ENCODE data around the gene TUT4.

TUT4 gene

GRCh38 chr1:52502789-52503188 lies 50.1 kb downstream of the TUT4 start:
- Histone ChIP-seq H3K4me2 (ENCODE audit: low read length) (no peak overlapping the region), H3K9me3 (replicated peaks; ENCODE audit: low read length) (no peaks in the 10 kb centered on the region), H3K4me3 (ENCODE audit: low read length) (no peak overlapping the region), H3K4me1 (ENCODE audit: control insufficient read depth, insufficient read depth, low read length) (no peaks in the 10 kb centered on the region), H3K36me3 (ENCODE audit: insufficient read depth, low read length) (no peaks in the 10 kb centered on the region), H3K27me3 (ENCODE audit: control insufficient read depth, insufficient read depth, low read length) (no peaks in the 10 kb centered on the region), H3K9ac (ENCODE audit: low read depth, low read length) (no peak overlapping the region)

DNA sequence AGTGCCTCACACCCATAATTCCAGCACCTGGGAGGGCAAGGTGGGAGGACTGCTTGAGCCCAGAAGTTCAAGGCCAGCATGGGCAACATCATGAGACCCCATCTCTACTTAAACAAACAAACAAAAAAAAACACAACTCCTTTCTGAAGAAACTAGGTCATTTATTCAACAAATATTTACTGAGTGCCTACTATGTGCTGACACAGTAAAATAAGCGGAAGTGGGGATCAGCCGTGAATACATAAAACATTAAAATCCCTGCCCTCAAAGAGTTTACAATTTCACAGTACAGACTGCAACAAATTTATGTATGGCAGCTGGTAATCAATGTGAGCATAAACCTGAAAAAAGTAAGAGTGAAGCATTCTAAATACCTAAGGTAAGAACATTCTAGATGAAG lies 65.3 kb downstream of the TUT4 start:
- H3K4me2 ChIP-seq (ENCODE audit: low read length) = no peak overlapping the region
- no peaks in the 10 kb centered on the region for H3K27me3 ChIP-seq (ENCODE audit: control insufficient read depth, insufficient read depth, low read length)
- no peak overlapping the region for H3K9ac ChIP-seq (ENCODE audit: low read depth, low read length)
- H3K4me3 ChIP-seq (ENCODE audit: low read length) = no peak overlapping the region
- H3K36me3 ChIP-seq (ENCODE audit: insufficient read depth, low read length) = no peaks in the 10 kb centered on the region
- H3K4me1 ChIP-seq (ENCODE audit: control insufficient read depth, insufficient read depth, low read length) = no peaks in the 10 kb centered on the region
- H3K9me3 ChIP-seq (replicated peaks; ENCODE audit: low read length) = no peaks in the 10 kb centered on the region

DNA sequence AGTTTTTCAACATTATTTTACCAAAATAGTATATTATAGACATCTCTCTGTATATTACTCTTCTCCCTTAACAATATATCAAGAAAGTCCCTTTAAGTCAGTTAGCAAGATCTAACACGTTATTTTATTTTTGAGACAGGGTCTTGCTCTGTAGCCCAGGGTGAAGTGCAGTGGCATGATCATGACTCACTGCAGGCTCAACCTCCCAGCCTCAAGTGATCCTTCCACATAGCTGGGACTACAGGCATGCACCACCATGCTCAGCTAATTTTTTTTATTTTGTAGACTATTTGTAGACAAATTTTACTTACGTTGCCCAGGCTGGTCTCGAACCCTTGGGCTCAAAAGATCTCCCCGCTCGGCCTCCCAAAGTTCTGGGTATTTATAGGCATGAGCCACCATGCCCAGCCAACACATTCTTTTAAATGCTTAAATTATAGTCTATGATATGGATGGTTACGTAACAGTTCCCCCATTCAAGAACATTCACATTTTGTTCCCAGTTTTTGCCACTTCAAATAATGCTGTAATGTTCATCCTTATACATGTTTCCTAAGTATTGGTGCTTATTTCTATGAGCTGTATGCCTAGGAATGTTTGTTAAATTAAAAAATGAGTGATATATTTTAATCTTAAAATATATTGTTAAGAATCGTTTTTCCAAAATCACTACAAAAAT lies 70.4 kb downstream of the TUT4 start:
- H3K27me3 ChIP-seq (ENCODE audit: control insufficient read depth, insufficient read depth, low read length) = no peaks in the 10 kb centered on the region
- H3K4me2 ChIP-seq (ENCODE audit: low read length) = no peak overlapping the region
- H3K4me1 ChIP-seq (ENCODE audit: control insufficient read depth, insufficient read depth, low read length) = no peaks in the 10 kb centered on the region
- H3K36me3 ChIP-seq (ENCODE audit: insufficient read depth, low read length) = peaks cover 7% of the 10 kb centered on the region
- H3K4me3 ChIP-seq (ENCODE audit: low read length) = no peak overlapping the region
- no peaks in the 10 kb centered on the region for H3K9me3 ChIP-seq (replicated peaks; ENCODE audit: low read length)
- no peak overlapping the region for H3K9ac ChIP-seq (ENCODE audit: low read depth, low read length)

DNA sequence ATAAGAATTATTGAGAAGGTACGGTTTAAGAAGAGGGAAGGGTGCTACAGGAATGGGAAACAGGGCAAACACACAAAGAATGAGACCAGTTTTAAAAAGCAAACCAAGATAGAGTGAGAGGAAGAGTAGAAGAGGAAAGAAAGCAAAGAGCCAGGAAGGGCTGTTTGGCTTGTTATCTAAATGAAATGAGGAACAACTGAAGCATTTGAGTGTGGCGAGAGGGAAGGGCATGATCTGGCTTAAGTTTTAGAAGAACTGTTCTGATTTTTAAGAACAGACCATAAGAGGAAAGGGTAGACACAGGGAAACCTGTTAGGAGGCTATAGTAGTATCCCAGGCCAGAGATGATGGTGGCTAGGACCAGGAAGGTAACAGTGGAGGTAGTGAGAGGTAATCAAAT lies 73.8 kb downstream of the TUT4 start:
- no peak overlapping the region for H3K9ac ChIP-seq (ENCODE audit: low read depth, low read length)
- H3K27me3 ChIP-seq (ENCODE audit: control insufficient read depth, insufficient read depth, low read length) = no peaks in the 10 kb centered on the region
- no peaks in the 10 kb centered on the region for H3K9me3 ChIP-seq (replicated peaks; ENCODE audit: low read length)
- H3K4me3 ChIP-seq (ENCODE audit: low read length) = no peak overlapping the region
- peaks cover 16% of the 10 kb centered on the region for H3K36me3 ChIP-seq (ENCODE audit: insufficient read depth, low read length)
- H3K4me2 ChIP-seq (ENCODE audit: low read length) = no peak overlapping the region
- H3K4me1 ChIP-seq (ENCODE audit: control insufficient read depth, insufficient read depth, low read length) = no peaks in the 10 kb centered on the region

DNA sequence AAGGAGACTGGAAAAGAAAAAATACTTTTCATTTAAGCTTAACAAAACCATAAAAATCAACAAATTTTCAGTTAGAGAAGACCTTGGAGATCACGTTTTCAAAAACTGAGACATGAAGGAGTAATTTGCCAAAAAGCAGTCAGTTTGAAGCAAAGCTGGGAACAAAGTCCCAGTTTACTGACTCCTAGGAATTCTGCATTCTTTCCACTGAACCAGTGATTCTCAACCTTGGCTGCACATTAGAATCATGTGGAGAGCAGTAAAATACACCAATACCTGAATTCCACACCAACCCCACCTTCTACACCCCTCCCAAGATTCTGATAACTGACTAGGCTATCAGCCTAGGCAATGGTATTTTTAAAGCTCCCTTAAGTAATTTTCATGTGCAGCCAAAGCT lies 75.0 kb downstream of the TUT4 start:
- H3K4me1 ChIP-seq (ENCODE audit: control insufficient read depth, insufficient read depth, low read length) = no peaks in the 10 kb centered on the region
- no peaks in the 10 kb centered on the region for H3K27me3 ChIP-seq (ENCODE audit: control insufficient read depth, insufficient read depth, low read length)
- no peak overlapping the region for H3K4me3 ChIP-seq (ENCODE audit: low read length)
- peaks cover 16% of the 10 kb centered on the region for H3K36me3 ChIP-seq (ENCODE audit: insufficient read depth, low read length)
- H3K9me3 ChIP-seq (replicated peaks; ENCODE audit: low read length) = no peaks in the 10 kb centered on the region
- no peak overlapping the region for H3K9ac ChIP-seq (ENCODE audit: low read depth, low read length)
- no peak overlapping the region for H3K4me2 ChIP-seq (ENCODE audit: low read length)

- Histone ChIP-seq H3K9ac (ENCODE audit: low read depth, low read length) (no peak overlapping the region), H3K4me3 (ENCODE audit: low read length) (no peak overlapping the region), H3K4me2 (ENCODE audit: low read length) (no peak overlapping the region), H3K36me3 (ENCODE audit: insufficient read depth, low read length) (peaks cover 16% of the 10 kb centered on the region), H3K4me1 (ENCODE audit: control insufficient read depth, insufficient read depth, low read length) (no peaks in the 10 kb centered on the region), H3K9me3 (replicated peaks; ENCODE audit: low read length) (no peaks in the 10 kb centered on the region), H3K27me3 (ENCODE audit: control insufficient read depth, insufficient read depth, low read length) (no peaks in the 10 kb centered on the region)
Measured at GRCh38 chr1:52476943-52477342, 75.9 kb downstream of the TUT4 start.

DNA sequence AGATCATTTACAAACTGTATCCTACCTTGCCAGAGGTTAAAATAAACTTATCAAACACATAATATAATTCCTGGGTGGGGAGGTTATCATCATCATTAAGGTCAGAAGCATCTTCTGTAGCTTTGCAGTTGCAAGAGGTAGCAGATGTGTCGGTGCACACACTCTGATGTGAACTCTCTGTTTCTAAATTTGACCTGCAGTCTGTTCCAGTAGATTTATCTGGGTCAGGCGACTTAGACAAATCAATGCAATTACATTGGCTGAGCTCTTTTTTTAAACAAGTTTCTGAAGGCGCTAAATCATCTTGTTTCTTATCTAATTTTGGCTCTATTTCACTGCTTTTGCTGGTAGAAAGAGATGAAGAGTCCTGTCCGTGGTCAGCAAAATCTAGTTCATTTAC lies 78.1 kb downstream of the TUT4 start:
- Histone ChIP-seq H3K9me3 (replicated peaks; ENCODE audit: low read length) (no peaks in the 10 kb centered on the region), H3K36me3 (ENCODE audit: insufficient read depth, low read length) (peaks cover 11% of the 10 kb centered on the region), H3K4me2 (ENCODE audit: low read length) (no peak overlapping the region), H3K4me3 (ENCODE audit: low read length) (no peak overlapping the region), H3K4me1 (ENCODE audit: control insufficient read depth, insufficient read depth, low read length) (no peaks in the 10 kb centered on the region), H3K9ac (ENCODE audit: low read depth, low read length) (no peak overlapping the region), H3K27me3 (ENCODE audit: control insufficient read depth, insufficient read depth, low read length) (no peaks in the 10 kb centered on the region)

DNA sequence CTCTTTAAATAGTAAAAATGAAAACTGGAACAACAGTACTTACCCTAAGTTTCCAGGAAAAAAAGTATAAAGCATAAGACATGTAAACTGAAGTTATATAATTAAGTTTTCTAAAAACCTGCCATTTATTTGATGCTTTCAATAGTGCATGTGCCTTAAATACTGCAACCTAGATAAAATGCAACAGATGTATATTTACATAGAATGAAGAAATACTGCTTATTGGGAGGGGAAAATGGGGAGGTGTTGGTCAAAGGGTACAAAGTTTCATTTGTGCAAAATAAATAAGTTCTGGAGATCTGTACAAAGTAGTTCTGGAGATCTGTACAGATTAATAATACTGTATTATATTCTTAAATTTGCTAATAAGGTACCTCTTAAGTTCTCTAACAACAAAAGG lies 79.9 kb downstream of the TUT4 start:
- Histone ChIP-seq H3K36me3 (ENCODE audit: insufficient read depth, low read length) (peaks cover 11% of the 10 kb centered on the region), H3K9ac (ENCODE audit: low read depth, low read length) (no peak overlapping the region), H3K4me2 (ENCODE audit: low read length) (no peak overlapping the region), H3K9me3 (replicated peaks; ENCODE audit: low read length) (no peaks in the 10 kb centered on the region), H3K4me1 (ENCODE audit: control insufficient read depth, insufficient read depth, low read length) (no peaks in the 10 kb centered on the region), H3K4me3 (ENCODE audit: low read length) (no peak overlapping the region), H3K27me3 (ENCODE audit: control insufficient read depth, insufficient read depth, low read length) (no peaks in the 10 kb centered on the region)

GRCh38 chr1:52472384-52472783 lies 80.5 kb downstream of the TUT4 start:
- Histone ChIP-seq H3K4me1 (ENCODE audit: control insufficient read depth, insufficient read depth, low read length) (no peaks in the 10 kb centered on the region), H3K27me3 (ENCODE audit: control insufficient read depth, insufficient read depth, low read length) (no peaks in the 10 kb centered on the region), H3K9me3 (replicated peaks; ENCODE audit: low read length) (no peaks in the 10 kb centered on the region), H3K9ac (ENCODE audit: low read depth, low read length) (no peak overlapping the region), H3K4me3 (ENCODE audit: low read length) (no peak overlapping the region), H3K36me3 (ENCODE audit: insufficient read depth, low read length) (peaks cover 9% of the 10 kb centered on the region), H3K4me2 (ENCODE audit: low read length) (no peak overlapping the region)

DNA sequence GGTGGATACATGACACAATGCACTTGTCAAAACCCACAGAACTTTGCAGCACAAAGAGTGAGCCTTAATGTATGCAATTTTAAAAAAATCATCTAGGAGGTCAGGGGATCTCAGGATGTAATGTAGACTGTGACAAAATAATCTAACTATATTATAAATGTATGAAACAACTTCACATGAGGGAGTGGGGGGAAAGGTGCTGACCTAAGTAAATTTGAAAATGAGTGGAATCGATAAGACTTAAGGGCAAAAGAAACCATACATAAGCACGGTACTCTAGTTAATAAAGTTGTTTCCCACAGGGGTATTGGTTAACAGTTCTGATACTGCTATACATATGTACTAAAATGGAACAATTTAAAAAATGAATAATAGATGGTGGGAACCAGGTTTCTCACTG lies 83.8 kb downstream of the TUT4 start:
- H3K27me3 ChIP-seq (ENCODE audit: control insufficient read depth, insufficient read depth, low read length) = no peaks in the 10 kb centered on the region
- H3K4me2 ChIP-seq (ENCODE audit: low read length) = no peak overlapping the region
- no peaks in the 10 kb centered on the region for H3K9me3 ChIP-seq (replicated peaks; ENCODE audit: low read length)
- H3K9ac ChIP-seq (ENCODE audit: low read depth, low read length) = no peak overlapping the region
- peaks cover 3% of the 10 kb centered on the region for H3K36me3 ChIP-seq (ENCODE audit: insufficient read depth, low read length)
- no peaks in the 10 kb centered on the region for H3K4me1 ChIP-seq (ENCODE audit: control insufficient read depth, insufficient read depth, low read length)
- no peak overlapping the region for H3K4me3 ChIP-seq (ENCODE audit: low read length)

GRCh38 chr1:52463891-52464290 lies 89.0 kb downstream of the TUT4 start:
- Histone ChIP-seq H3K4me1 (ENCODE audit: control insufficient read depth, insufficient read depth, low read length) (no peaks in the 10 kb centered on the region), H3K9ac (ENCODE audit: low read depth, low read length) (no peak overlapping the region), H3K9me3 (replicated peaks; ENCODE audit: low read length) (no peaks in the 10 kb centered on the region), H3K27me3 (ENCODE audit: control insufficient read depth, insufficient read depth, low read length) (no peaks in the 10 kb centered on the region), H3K36me3 (ENCODE audit: insufficient read depth, low read length) (peaks cover 5% of the 10 kb centered on the region), H3K4me2 (ENCODE audit: low read length) (no peak overlapping the region), H3K4me3 (ENCODE audit: low read length) (no peak overlapping the region)

GRCh38 chr1:52461821-52462220 lies 91.1 kb downstream of the TUT4 start:
- no peaks in the 10 kb centered on the region for H3K9me3 ChIP-seq (replicated peaks; ENCODE audit: low read length)
- H3K36me3 ChIP-seq (ENCODE audit: insufficient read depth, low read length) = peaks cover 7% of the 10 kb centered on the region
- no peak overlapping the region for H3K4me2 ChIP-seq (ENCODE audit: low read length)
- H3K9ac ChIP-seq (ENCODE audit: low read depth, low read length) = no peak overlapping the region
- no peak overlapping the region for H3K4me3 ChIP-seq (ENCODE audit: low read length)
- no peaks in the 10 kb centered on the region for H3K27me3 ChIP-seq (ENCODE audit: control insufficient read depth, insufficient read depth, low read length)
- H3K4me1 ChIP-seq (ENCODE audit: control insufficient read depth, insufficient read depth, low read length) = no peaks in the 10 kb centered on the region

Measured in skeletal muscle satellite cell (primary cell).